Ectodermal cell (in vitro differentiated cells): ENCODE measurements around the gene AGBL4.

Source experiments
- H3K27ac ChIP-seq: 2 replicates; pipeline ENCODE4 v1.7.0; 2013; ENCODE audit warnings: mild to moderate bottlenecking, low read depth, low read length; ENCODE audit not compliant: insufficient read depth, poor library complexity, severe bottlenecking
- H3K27me3 ChIP-seq: 2 replicates; pipeline ENCODE4 v1.7.0; 2013; ENCODE audit warnings: mild to moderate bottlenecking, low read length; ENCODE audit not compliant: insufficient read depth, control insufficient read depth, poor library complexity, severe bottlenecking
- H3K36me3 ChIP-seq: one replicate; pipeline ENCODE4 v1.7.0; 2013; ENCODE audit warnings: low read length; ENCODE audit not compliant: control insufficient read depth, insufficient read depth
- H3K4me1 ChIP-seq: one replicate; pipeline ENCODE4 v1.7.0; 2013; ENCODE audit warnings: low read length; ENCODE audit not compliant: control insufficient read depth, insufficient read depth
- H3K4me3 ChIP-seq: 2 replicates; pipeline ENCODE4 v1.7.0; 2013; ENCODE audit warnings: low read depth, low read length, control low read depth; ENCODE audit not compliant: insufficient read depth
- H3K9me3 ChIP-seq: 2 replicates; pipeline ENCODE4 v1.7.0; 2013; ENCODE audit warnings: mild to moderate bottlenecking, low read length, moderate library complexity; ENCODE audit not compliant: control insufficient read depth
- WGBS, 2 experiments: methylation state at CpG; one replicate each; pipeline ENCODE4 v1.1.7; 2013; ENCODE audit warnings: missing lambda C conversion rate in 2 of 2; 5-methylcytosine and 5-hydroxymethylcytosine counted together

The AGBL4 gene

GRCh38 chr1:48693180-48693579 is 1330.6 kb downstream of the AGBL4 start:
- WGBS, 2 experiments, result 93% methylated on average over 11 of the region's 11 CpGs
- Histone ChIP-seq H3K9me3 (no peaks in the 10 kb centered on the region), H3K4me1 (no peaks in the 10 kb centered on the region), H3K4me3 (no peak overlapping the region), H3K36me3 (no peaks in the 10 kb centered on the region), H3K27ac (no peak overlapping the region), H3K27me3 (no peaks in the 10 kb centered on the region)

GRCh38 chr1:48692235-48692634 is 1331.5 kb downstream of the AGBL4 start:
- WGBS, 2 experiments, result 91 to 92% methylated on average over 9 of the region's 9 CpGs
- H3K36me3 ChIP-seq, result no peaks in the 10 kb centered on the region
- H3K27me3 ChIP-seq, result no peaks in the 10 kb centered on the region
- no peaks in the 10 kb centered on the region for H3K9me3 ChIP-seq
- H3K4me1 ChIP-seq, result peaks cover 6% of the 10 kb centered on the region
- H3K4me3 ChIP-seq, result no peak overlapping the region
- no peak overlapping the region for H3K27ac ChIP-seq

DNA sequence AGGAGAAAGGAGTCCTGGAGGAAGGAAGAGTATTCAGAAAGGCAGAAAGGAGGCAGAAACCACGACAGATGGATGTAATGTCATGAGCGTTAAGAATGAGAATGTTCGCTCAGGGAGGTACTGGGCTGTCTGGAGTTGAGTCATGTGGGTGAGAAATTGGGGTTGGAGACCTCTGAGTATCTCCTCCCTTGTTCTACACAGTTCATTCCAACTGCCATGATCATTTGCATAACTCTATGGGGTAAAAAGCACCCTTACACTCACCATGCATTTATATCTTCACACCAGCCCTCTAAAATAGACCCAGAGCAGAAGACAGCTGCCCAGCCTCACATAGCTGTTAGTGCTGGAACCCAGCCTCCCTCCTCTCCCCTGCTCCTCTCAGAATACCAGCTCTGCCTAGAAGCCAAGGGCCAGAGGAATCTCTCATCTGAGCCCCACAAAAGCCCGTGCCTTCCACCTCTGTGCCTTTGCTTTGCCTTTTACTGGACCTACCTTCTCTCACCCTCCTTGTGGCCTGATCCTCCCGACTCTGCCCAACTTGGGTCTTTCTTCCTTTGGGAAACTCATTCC is 1332.2 kb downstream of the AGBL4 start:
- H3K27me3 ChIP-seq, result no peaks in the 10 kb centered on the region
- 89 to 92% methylated on average over 5 of the region's 5 CpGs for WGBS, 2 experiments
- H3K4me1 ChIP-seq, result peaks cover 6% of the 10 kb centered on the region
- no peak overlapping the region for H3K4me3 ChIP-seq
- no peak overlapping the region for H3K27ac ChIP-seq
- H3K36me3 ChIP-seq, result no peaks in the 10 kb centered on the region
- no peaks in the 10 kb centered on the region for H3K9me3 ChIP-seq

DNA sequence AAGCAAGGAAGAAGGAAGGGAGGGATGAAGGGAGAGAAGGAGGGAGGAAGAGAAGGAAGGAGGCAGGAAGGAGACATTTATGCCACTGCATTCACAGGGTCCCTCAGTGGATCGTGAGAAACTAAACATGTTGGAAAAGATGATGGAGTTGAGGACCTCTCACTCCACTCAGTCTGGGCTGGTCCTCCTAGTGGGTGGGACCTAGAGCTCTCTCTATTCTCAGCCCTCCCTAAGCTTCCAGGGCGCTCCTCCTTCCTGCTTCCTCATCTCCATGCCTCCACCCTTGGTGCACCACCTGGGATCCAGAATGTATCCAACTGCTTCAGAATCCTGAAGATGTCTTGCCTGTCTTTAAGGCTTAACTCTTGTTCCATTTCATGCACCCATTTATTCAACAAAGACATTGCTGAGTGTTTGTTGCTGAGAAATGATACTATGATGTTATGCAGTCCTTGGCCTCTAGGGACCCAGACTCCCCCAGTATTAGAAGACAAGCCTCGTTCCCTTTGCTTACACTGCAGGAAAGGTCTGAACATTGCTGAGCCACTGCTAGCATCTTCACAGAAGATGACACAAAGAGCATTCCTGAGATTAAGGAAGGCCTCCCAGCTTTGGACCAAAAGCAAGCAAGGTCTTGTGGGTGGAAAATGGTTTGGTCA is 1335.5 kb downstream of the AGBL4 start:
- no peak overlapping the region for H3K27ac ChIP-seq

DNA sequence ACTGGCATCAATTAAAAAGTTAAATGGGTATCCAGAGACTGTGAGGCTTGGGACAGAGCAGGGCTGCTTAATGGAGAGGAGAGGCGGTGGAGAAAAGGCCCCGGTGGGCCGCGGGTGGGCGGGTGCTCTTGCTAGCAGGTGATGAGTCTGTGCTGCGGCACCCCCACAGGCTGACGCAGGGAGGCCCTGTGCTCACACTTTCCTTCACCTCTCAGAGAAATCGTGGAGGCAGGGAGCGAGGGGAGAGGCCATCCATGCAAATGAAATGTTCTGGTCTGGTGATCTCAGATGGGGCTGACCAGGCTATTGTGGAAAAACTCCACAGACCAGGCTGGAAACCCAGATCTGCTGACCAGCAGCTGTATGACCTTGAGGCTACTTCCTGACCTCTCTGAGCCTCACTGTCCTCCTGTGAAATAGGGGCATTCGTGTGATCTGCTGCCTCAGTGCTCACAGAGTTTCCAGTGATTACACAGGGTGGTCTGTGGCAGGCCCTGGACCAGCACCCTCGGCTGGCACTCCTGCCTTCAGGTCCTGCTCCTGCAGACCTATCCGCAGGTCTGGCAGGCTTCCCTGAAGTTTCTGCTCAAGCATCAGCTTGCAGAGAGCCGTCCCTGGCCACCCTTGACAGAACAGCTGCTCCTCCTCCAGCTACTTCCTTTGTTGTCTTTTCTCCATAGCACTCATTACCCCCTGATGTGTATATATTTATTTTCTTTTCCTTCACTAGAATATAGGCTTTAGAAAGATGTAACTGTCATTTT is 1336.3 kb downstream of the AGBL4 start:
- Histone ChIP-seq H3K36me3 (no peaks in the 10 kb centered on the region), H3K27ac (no peak overlapping the region), H3K27me3 (no peaks in the 10 kb centered on the region), H3K4me1 (peaks cover 6% of the 10 kb centered on the region), H3K4me3 (no peak overlapping the region), H3K9me3 (no peaks in the 10 kb centered on the region)
- 80 to 82% methylated on average over 13 of the region's 13 CpGs for whole genome bisulfite sequencing, 2 experiments

More for the DNA sequence above, 1335.5 kb downstream of the AGBL4 start:
- Histone ChIP-seq H3K36me3 (no peaks in the 10 kb centered on the region), H3K4me3 (no peak overlapping the region), H3K4me1 (peaks cover 6% of the 10 kb centered on the region), H3K9me3 (no peaks in the 10 kb centered on the region), H3K27me3 (no peaks in the 10 kb centered on the region)
- WGBS, 2 experiments, result 61 to 84% methylated on average over 3 of the region's 3 CpGs

GRCh38 chr1:48686159-48686558 is 1337.6 kb downstream of the AGBL4 start:
- Histone ChIP-seq H3K36me3 (no peaks in the 10 kb centered on the region), H3K9me3 (no peaks in the 10 kb centered on the region), H3K27me3 (no peaks in the 10 kb centered on the region), H3K4me1 (peaks cover 6% of the 10 kb centered on the region), H3K4me3 (no peak overlapping the region), H3K27ac (no peak overlapping the region)
- 88 to 96% methylated on average over 5 of the region's 5 CpGs for WGBS, 2 experiments

GRCh38 chr1:48684381-48684780 is 1339.4 kb downstream of the AGBL4 start:
- Histone ChIP-seq H3K27ac (no peak overlapping the region), H3K9me3 (no peaks in the 10 kb centered on the region), H3K27me3 (no peaks in the 10 kb centered on the region), H3K4me1 (peaks cover 10% of the 10 kb centered on the region), H3K4me3 (no peak overlapping the region), H3K36me3 (no peaks in the 10 kb centered on the region)
- WGBS, 2 experiments, result 79 to 82% methylated on average over 4 of the region's 4 CpGs

DNA sequence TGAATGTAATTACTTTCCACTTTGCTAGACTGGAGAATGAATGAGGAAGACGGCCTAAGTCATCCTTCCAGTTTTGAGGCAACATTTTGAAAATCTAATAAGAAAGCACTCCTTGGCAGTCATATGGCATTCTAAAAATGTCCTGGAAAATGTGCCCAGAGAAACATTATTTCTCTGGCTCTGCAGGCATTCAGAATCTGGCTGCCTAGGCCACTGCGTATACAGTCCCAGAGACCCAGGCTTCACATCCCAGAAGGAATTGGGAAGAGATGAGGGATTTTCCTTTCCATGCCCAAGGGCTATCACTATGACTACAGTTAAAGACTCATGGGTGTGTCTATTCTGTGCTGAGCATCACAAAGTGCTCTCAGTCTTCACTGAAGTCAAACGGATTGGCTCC is 1339.9 kb downstream of the AGBL4 start:
- Histone ChIP-seq H3K4me1 (peaks cover 10% of the 10 kb centered on the region), H3K27ac (no peak overlapping the region)
- 95 to 96% methylated on average over 3 of the region's 3 CpGs for WGBS, 2 experiments

GRCh38 chr1:48681476-48682305 is 1342.1 kb downstream of the AGBL4 start:
- Histone ChIP-seq H3K27ac (no peak overlapping the region), H3K9me3 (no peaks in the 10 kb centered on the region), H3K36me3 (no peaks in the 10 kb centered on the region), H3K4me1 (peaks cover 4% of the 10 kb centered on the region), H3K4me3 (no peak overlapping the region), H3K27me3 (no peaks in the 10 kb centered on the region)
- 84 to 88% methylated on average over 4 of the region's 4 CpGs for WGBS, 2 experiments

More for the DNA sequence above, 1339.9 kb downstream of the AGBL4 start:
- Histone ChIP-seq H3K27me3 (no peaks in the 10 kb centered on the region), H3K4me3 (no peak overlapping the region), H3K9me3 (no peaks in the 10 kb centered on the region), H3K36me3 (no peaks in the 10 kb centered on the region)
